Mammary epithelial cell (primary cell): ENCODE measurements around the gene PTPRG.

Experiments used
- CTCF ChIP-seq, 2 donors: IDR thresholded peaks in 1 of 2; conservative IDR thresholded peaks in 1 of 2; 2 replicates each; pipeline ENCODE4 v1.5.1; 2011 to 2012; ENCODE audit warnings: inconsistent platforms in 2 of 2, low read length in 2 of 2, mild to moderate bottlenecking in 2 of 2, control low read depth in 1 of 2, low read depth in 1 of 2; ENCODE audit not compliant: insufficient read depth in 1 of 2; ENCODE audit errors: extremely low read depth in 1 of 2
- EZH2 ChIP-seq: IDR thresholded peaks from 2 replicates; pipeline ENCODE4 v1.6.1; 2012; ENCODE audit warnings: low read length, inconsistent platforms, borderline replicate concordance

- TF ChIP-seq CTCF (conservative IDR thresholded peaks at IDR 0.05 in 1 of 2, IDR thresholded peaks at IDR 0.05 in 1 of 2; ENCODE audit: extremely low read depth in 1 of 2, insufficient read depth in 1 of 2, low read depth in 1 of 2, low read length in 2 of 2) (no peak), EZH2 (no peak)
These were observed 310.3 kb downstream of the PTPRG start for GRCh38 chr3:61871644-61872043.
